HEK293 (cell line): ENCODE data around the gene BCL2.

Experiments
- CTCF ChIP-seq: fragments of 450-650 bp; formaldehyde crosslinking; IDR thresholded peaks from 2 replicates; pipeline ENCODE4 v1.5.1; 2016; ENCODE audit warnings: missing biosample characterization, missing genetic modification characterization
- KLF8 ChIP-seq: fragments of 450-650 bp; formaldehyde crosslinking; IDR thresholded peaks from 2 replicates; pipeline ENCODE4 v1.5.1; 2016; ENCODE audit warnings: missing biosample characterization, missing genetic modification characterization
- PRDM6 ChIP-seq: fragments of 450-650 bp; formaldehyde crosslinking; IDR thresholded peaks from 2 replicates; pipeline ENCODE4 v1.5.1; 2017; ENCODE audit warnings: missing biosample characterization, missing genetic modification characterization
- REST ChIP-seq: fragments of 450-650 bp; formaldehyde crosslinking; IDR thresholded peaks from 2 replicates; pipeline ENCODE4 v1.5.1; 2016; ENCODE audit warnings: missing biosample characterization, missing genetic modification characterization
- SP3 ChIP-seq: fragments of 450-650 bp; formaldehyde crosslinking; IDR thresholded peaks from 2 replicates; pipeline ENCODE4 v1.5.1; 2016; ENCODE audit warnings: missing biosample characterization, missing genetic modification characterization
- ZFP37 ChIP-seq: fragments of 450-650 bp; formaldehyde crosslinking; IDR thresholded peaks from 2 replicates; pipeline ENCODE4 v1.5.1; 2016; ENCODE audit warnings: missing biosample characterization, missing genetic modification characterization
- ZNF16 ChIP-seq: fragments of 450-650 bp; formaldehyde crosslinking; IDR thresholded peaks from 2 replicates; pipeline ENCODE4 v1.5.1; 2016; ENCODE audit warnings: low read depth, missing biosample characterization, missing genetic modification characterization
- ZNF19 ChIP-seq: fragments of 450-650 bp; formaldehyde crosslinking; IDR thresholded peaks from 2 replicates; pipeline ENCODE4; 2016; ENCODE audit warnings: missing biosample characterization, missing genetic modification characterization, low read depth
- ZNF530 ChIP-seq: fragments of 450-650 bp; formaldehyde crosslinking; IDR thresholded peaks from 2 replicates; pipeline ENCODE4 v1.5.1; 2016; ENCODE audit warnings: low read depth, missing biosample characterization, missing genetic modification characterization
- ZNF639 ChIP-seq: fragments of 450-650 bp; formaldehyde crosslinking; IDR thresholded peaks from 2 replicates; pipeline ENCODE4 v1.5.1; 2016; ENCODE audit warnings: missing biosample characterization, missing genetic modification characterization
- ZNF660 ChIP-seq: fragments of 450-650 bp; IDR thresholded peaks from 2 replicates; pipeline ENCODE4 v1.5.1; 2018; ENCODE audit warnings: missing biosample characterization, mild to moderate bottlenecking, missing genetic modification characterization
- ZNF76 ChIP-seq: fragments of 450-650 bp; formaldehyde crosslinking; IDR thresholded peaks from 2 replicates; pipeline ENCODE4; 2016; ENCODE audit warnings: low read depth, missing biosample characterization, missing genetic modification characterization, borderline replicate concordance
- ZSCAN30 ChIP-seq: fragments of 450-650 bp; IDR thresholded peaks from 2 replicates; pipeline ENCODE4 v1.5.1; 2018; ENCODE audit warnings: missing biosample characterization, mild to moderate bottlenecking, missing genetic modification characterization, moderate library complexity

- TF ChIP-seq KLF8 (tag by site-specific recombination) (no peak), CTCF (tag by site-specific recombination) (no peak), ZNF530 (tag by site-specific recombination) (no peak), ZNF16 (tag by site-specific recombination) (no peak), ZNF639 (tag by site-specific recombination) (no peak), ZNF660 (no peak), ZSCAN30 (no peak), SP3 (no peak), ZNF19 (tag by site-specific recombination) (no peak), PRDM6 (tag by site-specific recombination) (no peak), REST (no peak), ZFP37 (tag by site-specific recombination) (no peak), ZNF76 (tag by site-specific recombination) (no peak)
These were observed 132.9 kb downstream of the BCL2 start for GRCh38 chr18:63186520-63187222.
